ENCODE data around the gene MFSD12.

The MFSD12 gene

GRCh38 chr19:3547301-3547731 is 10.1 kb downstream of the MFSD12 start:
- Histone ChIP-seq H2AFZ (ENCODE audit: low read length) (no peak overlapping the region), H3K4me2 (ENCODE audit: low read depth, low read length, poor library complexity, severe bottlenecking) (no peak overlapping the region), H3K36me3 (ENCODE audit: insufficient read depth, low read length) (peaks cover 3% of the 10 kb centered on the region; the same call in 1 of the 2 replicates), H3K9me2 (replicated peaks; ENCODE audit: low read depth, low read length) (no peaks in the 10 kb centered on the region), H3K4me1 (ENCODE audit: insufficient read depth, low read length, poor library complexity, severe bottlenecking) (no peaks in the 10 kb centered on the region), H3K4me3 (ENCODE audit: low read length, poor library complexity, severe bottlenecking) (no peak overlapping the region), H3K9me3 (ENCODE audit: insufficient read depth, low read depth, low read length) (no peaks in the 10 kb centered on the region), H3F3A (ENCODE audit: low read depth) (no peaks in the 10 kb centered on the region), H3K79me2 (ENCODE audit: insufficient read depth, low read length) (no peaks in the 10 kb centered on the region), H3K9ac (ENCODE audit: low read depth, low read length, poor library complexity, severe bottlenecking) (no peak overlapping the region), H3K27me3 (ENCODE audit: insufficient read depth, low read length, poor library complexity, severe bottlenecking) (no peaks in the 10 kb centered on the region), H4K20me1 (ENCODE audit: insufficient read depth, low read length, poor library complexity, severe bottlenecking) (no peaks in the 10 kb centered on the region)
- no peak for TF ChIP-seq EZH2phosphoT487 (IDR thresholded peaks at IDR 0.05; ENCODE audit: borderline replicate concordance)
- peak; percentile 55 for TF ChIP-seq CTCF (conservative IDR thresholded peaks at IDR 0.05; ENCODE audit: low read length)

GRCh38 chr19:3546119-3546518 is 11.3 kb downstream of the MFSD12 start:
- Histone ChIP-seq H3K4me1 (ENCODE audit: insufficient read depth, low read length, poor library complexity, severe bottlenecking) (no peaks in the 10 kb centered on the region), H3K79me2 (ENCODE audit: insufficient read depth, low read length) (no peaks in the 10 kb centered on the region), H3K9me3 (ENCODE audit: insufficient read depth, low read depth, low read length) (no peaks in the 10 kb centered on the region), H3K36me3 (ENCODE audit: insufficient read depth, low read length) (peaks cover 3% of the 10 kb centered on the region; the same call in 1 of the 2 replicates), H3K9ac (ENCODE audit: low read depth, low read length, poor library complexity, severe bottlenecking) (no peak overlapping the region), H3K9me2 (replicated peaks; ENCODE audit: low read depth, low read length) (no peaks in the 10 kb centered on the region), H3K27me3 (ENCODE audit: insufficient read depth, low read length, poor library complexity, severe bottlenecking) (no peaks in the 10 kb centered on the region), H3F3A (ENCODE audit: low read depth) (no peaks in the 10 kb centered on the region), H3K4me2 (ENCODE audit: low read depth, low read length, poor library complexity, severe bottlenecking) (no peak overlapping the region), H4K20me1 (ENCODE audit: insufficient read depth, low read length, poor library complexity, severe bottlenecking) (no peaks in the 10 kb centered on the region), H3K4me3 (ENCODE audit: low read length, poor library complexity, severe bottlenecking) (no peak overlapping the region), H2AFZ (ENCODE audit: low read length) (no peak overlapping the region)
- no peak for TF ChIP-seq CTCF (conservative IDR thresholded peaks at IDR 0.05; ENCODE audit: low read length)
- no peak for TF ChIP-seq EZH2phosphoT487 (IDR thresholded peaks at IDR 0.05; ENCODE audit: borderline replicate concordance)

GRCh38 chr19:3545669-3546034 is 11.7 kb downstream of the MFSD12 start:
- Histone ChIP-seq H3K9ac (ENCODE audit: low read depth, low read length, poor library complexity, severe bottlenecking) (no peak overlapping the region), H3K9me2 (replicated peaks; ENCODE audit: low read depth, low read length) (no peaks in the 10 kb centered on the region), H3K4me1 (ENCODE audit: insufficient read depth, low read length, poor library complexity, severe bottlenecking) (no peaks in the 10 kb centered on the region), H4K20me1 (ENCODE audit: insufficient read depth, low read length, poor library complexity, severe bottlenecking) (no peaks in the 10 kb centered on the region), H3K4me3 (ENCODE audit: low read length, poor library complexity, severe bottlenecking) (no peak overlapping the region), H3K36me3 (ENCODE audit: insufficient read depth, low read length) (peaks cover 3% of the 10 kb centered on the region; the same call in 1 of the 2 replicates), H3F3A (ENCODE audit: low read depth) (no peaks in the 10 kb centered on the region), H3K9me3 (ENCODE audit: insufficient read depth, low read depth, low read length) (no peaks in the 10 kb centered on the region), H3K79me2 (ENCODE audit: insufficient read depth, low read length) (no peaks in the 10 kb centered on the region), H3K27me3 (ENCODE audit: insufficient read depth, low read length, poor library complexity, severe bottlenecking) (no peaks in the 10 kb centered on the region), H2AFZ (ENCODE audit: low read length) (no peak overlapping the region), H3K4me2 (ENCODE audit: low read depth, low read length, poor library complexity, severe bottlenecking) (no peak overlapping the region)
- TF ChIP-seq EZH2phosphoT487 (IDR thresholded peaks at IDR 0.05; ENCODE audit: borderline replicate concordance) (no peak), CTCF (conservative IDR thresholded peaks at IDR 0.05; ENCODE audit: low read length) (no peak)

All from Loucy (cell line).